GM21576 (cell line): Measurements from ENCODE around the gene VDR.

Experiments
- ATAC-seq: cut with Tn5 transposase; IDR thresholded peaks from one replicate; pipeline ENCODE4 v1.9.1; 2021; ENCODE audit warnings: mild to moderate bottlenecking, moderate library complexity; ENCODE audit not compliant: unreplicated experiment

The VDR gene

GRCh38 chr12:47931187-47931586 lies 26.4 kb upstream of the VDR start:
- ATAC-seq, result no peak

GRCh38 chr12:47930634-47931033 lies 25.8 kb upstream of the VDR start:
- ATAC-seq, result no peak

DNA sequence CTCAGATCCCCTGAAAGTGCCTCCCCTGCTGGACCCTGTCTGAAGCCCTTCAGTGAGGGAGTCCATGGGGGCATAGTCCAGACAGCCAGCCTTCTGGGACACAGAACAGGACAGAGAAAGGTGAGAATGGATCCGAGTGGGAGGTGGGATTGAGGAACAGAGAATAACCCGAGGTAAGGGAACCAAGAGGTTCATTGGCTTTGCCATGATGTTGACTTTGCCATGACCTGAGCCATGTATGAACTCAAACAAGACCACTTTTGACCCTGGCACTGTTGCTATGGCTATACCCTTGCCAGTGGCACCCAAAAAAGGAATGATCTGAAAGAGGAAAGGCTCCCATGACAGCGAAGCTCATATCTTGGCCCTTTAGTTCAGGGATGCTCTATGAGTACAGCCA lies 22.6 kb upstream of the VDR start:
- no peak for ATAC-seq

DNA sequence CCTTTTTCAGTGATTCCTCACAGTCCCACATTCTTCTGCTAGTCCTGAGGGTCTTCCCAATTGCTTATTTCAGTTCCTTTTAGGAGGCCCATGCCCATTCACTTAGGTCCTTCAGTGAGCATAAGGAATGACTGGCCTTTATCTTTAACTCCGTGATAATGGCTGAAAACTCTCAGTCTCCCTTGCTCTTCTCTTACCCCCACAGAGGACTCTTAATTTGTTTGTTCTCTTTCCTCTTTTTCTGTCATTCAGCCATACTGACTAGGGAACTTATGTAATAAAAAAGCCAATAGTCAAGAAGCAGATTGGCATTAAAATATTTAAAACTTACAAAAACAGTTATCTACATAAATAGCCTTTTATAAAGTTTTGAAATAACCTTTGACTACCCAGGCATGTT lies 17.1 kb upstream of the VDR start:
- no peak for ATAC-seq

GRCh38 chr12:47920913-47921312 lies 16.1 kb upstream of the VDR start:
- ATAC-seq, result no peak

DNA sequence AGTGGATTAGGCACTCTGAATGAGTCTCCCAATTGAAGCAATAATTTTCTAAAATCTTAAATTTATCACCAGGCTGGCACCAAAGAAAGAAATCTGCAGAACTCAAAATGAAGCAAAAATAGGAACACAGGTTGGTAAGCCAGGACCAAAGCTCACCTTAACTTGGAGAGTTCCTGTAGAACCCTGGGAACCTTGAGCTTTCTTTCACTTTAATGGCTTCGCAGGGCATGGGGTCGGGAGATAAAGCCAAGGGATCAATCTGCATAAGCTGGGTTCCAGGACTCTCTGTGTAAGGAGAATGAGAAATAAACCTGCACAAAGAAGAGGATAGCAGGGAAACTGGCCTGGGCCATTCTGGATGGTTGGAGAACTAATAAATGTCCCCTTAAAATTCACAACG lies 8.3 kb upstream of the VDR start:
- ATAC-seq, result no peak

- no peak for ATAC-seq
These were observed 7.8 kb upstream of the VDR start for GRCh38 chr12:47912556-47912955.

DNA sequence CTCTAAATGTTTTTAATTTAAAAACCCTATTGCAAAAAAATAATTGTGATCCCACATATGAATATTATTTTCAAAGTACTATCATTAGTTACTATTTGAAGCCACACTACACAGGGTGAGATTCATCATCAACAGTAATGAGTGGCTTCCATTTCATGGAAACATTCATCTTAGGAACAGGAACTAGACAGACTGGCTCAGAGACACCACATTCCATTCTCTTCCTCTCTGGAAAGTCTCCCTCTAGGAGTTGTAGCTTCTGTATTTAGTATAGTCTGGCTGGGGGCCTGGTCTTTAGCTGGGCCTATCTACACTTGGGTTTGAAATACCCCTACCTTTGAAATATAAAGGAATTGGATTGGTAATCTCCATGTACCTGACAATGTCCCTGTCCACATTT lies 6.2 kb upstream of the VDR start:
- no peak for ATAC-seq

DNA sequence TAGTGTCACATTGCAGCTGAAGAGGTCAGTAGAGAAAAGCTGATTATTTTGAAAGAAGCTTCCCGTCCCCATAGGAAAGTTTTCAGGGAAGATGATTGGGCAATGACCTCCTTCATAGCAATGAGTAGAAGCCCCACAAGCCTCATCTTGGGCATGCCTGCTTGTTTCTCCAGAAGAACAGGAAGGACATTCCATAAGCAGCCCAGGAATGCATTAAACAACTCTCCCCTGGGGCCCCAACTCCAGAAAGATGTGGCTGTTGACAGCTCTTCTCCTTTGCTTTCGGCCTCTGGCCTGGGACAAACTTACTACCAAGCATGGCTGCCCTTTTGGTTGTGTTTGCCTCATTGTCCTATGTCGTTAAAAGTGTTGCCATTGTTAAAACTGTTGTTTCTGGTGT lies 5.7 kb upstream of the VDR start:
- no peak for ATAC-seq

GRCh38 chr12:47909839-47910465 lies 5.2 kb upstream of the VDR start:
- no peak for ATAC-seq

- no peak for ATAC-seq
These were observed 3.9 kb upstream of the VDR start for GRCh38 chr12:47908738-47909137.

DNA sequence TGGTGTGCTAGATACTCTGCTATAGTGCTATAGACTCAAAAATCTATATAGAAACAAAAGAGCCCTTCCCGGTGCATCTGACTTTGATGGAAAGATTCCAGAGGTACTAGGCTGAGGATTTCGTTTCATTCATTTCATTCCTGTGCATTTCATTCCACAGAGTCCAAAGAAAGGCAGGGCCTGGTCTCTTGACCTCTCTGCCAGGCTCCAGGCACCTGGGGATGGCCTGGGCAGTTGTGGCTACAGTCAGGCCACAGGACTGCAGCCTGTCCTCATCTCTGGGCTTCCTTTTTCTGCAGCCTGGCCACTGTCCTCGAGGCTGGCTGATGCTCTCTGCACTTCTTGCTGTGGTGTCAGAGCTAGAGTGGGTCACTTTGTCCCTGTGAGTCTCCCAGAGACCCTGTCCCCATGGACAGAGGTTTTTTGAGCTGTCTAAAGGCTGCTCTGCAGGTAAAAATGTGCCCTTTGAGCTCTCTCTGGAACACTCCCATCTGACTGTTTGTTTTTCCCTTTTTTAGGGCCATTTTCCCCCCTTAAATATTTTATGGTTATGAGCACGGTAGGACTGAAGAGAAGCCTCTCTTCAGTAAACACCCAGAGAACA lies 3.2 kb upstream of the VDR start:
- ATAC-seq, result no peak

- ATAC-seq, result no peak
These were observed 674 bp downstream of the VDR start for GRCh38 chr12:47903927-47904712.

GRCh38 chr12:47903151-47903611 lies 1.6 kb downstream of the VDR start:
- ATAC-seq, result no peak

GRCh38 chr12:47902131-47902639 lies 2.6 kb downstream of the VDR start:
- no peak for ATAC-seq

DNA sequence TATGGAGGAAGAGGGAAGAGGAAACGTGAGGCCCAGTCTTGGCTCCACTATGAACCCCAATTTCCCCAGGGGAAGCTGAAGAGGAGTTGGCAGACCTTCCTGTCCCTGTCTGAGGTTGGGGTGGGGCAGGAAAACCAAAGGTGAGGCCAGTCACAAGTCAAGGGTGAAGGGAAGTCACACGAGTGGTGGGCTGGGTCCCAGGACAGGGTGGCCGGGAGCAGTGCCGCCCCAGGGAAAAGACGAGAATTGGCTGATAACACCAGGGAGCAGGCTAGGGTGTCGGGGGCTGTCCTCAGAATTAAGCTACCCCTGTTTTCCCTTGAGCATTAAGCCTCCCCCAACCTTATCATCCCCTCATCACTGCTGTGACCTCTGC lies 3.1 kb downstream of the VDR start:
- no peak for ATAC-seq

DNA sequence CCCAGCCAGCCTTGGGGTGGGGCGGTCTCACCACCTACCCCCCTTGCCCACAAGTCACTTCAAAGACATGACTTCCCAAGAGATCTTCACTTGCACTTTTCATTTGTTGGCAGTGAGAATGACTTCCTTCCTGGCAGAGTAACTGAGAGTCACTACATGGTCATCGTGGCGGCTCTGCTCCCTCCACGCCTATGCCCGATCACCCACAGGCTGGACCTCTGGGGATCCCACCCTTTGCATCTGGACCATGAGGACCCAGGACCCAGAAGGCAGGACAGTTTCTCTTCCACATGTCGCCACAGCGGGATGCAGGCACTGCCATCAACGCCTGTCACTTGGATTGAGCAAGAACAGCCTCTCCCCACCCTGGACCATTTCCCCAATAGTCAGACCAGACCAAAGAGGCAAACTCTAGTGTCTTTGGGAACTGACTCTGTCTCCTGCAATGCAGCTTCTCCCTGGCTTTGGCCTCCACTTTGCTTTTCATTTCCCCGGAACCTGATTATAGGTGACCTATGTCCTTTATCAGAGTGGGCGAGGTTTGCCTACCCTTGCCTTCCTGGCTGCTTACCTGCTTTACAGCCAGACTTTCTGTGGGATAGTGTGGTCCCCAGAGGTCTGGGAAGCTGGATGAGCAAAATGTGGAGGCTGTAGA lies 3.6 kb downstream of the VDR start:
- no peak for ATAC-seq

DNA sequence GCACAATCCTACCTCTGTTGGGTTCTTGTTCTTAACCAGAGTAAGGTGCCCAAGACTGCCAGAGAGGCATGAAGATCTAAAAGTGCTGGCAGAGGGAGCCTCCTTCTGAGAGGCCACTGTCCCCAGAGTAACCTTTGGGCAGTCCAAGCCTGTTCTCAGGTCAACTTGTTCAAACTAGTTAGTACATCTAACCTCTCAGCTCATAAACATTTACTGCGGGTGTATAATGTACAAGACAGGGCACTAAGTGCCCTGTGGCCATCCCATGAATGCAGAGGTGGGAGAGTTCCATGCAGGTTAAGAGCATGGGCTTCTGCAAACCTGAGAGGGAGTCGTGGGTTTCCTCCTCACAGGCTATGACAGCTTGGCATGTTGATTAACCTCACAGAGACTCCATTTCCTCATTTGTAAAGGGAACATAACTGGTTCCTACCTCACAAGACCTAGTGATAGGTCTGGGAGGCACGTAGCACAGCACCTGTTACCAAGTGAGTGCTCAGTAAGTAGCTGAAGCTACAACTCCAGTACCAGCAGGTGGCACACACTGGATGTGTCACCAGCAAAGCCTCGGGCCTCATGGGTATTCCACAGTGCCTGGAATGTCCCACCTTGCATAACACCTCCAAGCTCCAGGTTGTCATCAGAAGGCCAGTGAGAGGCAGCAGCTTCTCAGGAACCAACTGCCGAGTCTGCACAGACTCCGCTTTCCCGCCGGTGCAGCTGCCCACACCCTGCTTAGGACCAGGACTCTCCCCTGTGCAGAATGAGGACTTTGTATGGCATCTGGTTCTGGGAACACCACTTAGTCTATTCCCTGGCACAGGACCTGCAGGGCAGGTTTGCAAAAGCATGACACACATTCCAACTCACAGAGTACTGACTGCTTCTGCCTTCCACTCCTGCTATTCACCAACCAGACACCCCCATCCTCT lies 4.4 kb downstream of the VDR start:
- no peak for ATAC-seq

GRCh38 chr12:47899466-47899865 lies 5.3 kb downstream of the VDR start:
- ATAC-seq, result no peak

- no peak for ATAC-seq
These were observed 8.2 kb downstream of the VDR start for GRCh38 chr12:47896633-47897032.
